ENCODE measurements around the gene EIF2AK2.

Gene EIF2AK2

DNA sequence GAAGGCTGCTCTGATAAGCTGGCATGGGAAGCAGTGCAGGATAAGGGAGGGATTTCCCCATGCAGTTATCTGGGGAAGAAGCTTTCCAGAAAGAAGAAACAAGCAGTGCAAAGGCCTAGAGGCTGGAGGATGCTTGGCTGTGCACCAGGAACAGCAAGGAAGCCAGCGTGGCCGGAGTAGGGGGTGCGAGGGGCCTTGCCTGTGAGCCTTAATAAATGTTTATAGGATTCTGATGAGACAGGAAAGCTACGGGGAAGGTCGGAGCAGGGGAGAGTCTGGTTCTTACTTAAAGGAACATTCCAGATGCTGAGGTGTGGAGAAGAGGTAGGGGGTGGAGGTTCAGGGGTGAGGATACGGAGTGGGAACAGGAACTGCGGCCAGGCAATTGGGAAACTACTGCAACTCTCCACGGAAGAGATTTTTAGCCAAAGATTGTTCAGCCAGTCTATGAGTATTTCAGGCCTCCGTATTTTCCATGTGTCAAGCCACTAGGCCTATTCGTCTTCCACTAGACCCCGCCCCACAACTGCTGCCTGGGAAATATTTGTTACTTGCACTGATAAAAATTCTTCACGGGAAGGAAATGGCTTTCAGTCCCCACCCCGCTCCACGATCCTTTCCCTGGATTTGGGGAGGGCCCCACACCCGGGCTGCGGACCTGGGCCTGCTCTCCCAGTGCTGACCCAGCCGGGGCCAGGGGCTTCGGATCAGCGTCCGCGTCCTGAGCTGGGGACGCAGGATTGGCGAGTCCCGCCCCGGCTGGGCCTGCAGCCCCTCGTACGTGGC lies 516 bp downstream of the EIF2AK2 start:
- TF ChIP-seq, protein P1, sequence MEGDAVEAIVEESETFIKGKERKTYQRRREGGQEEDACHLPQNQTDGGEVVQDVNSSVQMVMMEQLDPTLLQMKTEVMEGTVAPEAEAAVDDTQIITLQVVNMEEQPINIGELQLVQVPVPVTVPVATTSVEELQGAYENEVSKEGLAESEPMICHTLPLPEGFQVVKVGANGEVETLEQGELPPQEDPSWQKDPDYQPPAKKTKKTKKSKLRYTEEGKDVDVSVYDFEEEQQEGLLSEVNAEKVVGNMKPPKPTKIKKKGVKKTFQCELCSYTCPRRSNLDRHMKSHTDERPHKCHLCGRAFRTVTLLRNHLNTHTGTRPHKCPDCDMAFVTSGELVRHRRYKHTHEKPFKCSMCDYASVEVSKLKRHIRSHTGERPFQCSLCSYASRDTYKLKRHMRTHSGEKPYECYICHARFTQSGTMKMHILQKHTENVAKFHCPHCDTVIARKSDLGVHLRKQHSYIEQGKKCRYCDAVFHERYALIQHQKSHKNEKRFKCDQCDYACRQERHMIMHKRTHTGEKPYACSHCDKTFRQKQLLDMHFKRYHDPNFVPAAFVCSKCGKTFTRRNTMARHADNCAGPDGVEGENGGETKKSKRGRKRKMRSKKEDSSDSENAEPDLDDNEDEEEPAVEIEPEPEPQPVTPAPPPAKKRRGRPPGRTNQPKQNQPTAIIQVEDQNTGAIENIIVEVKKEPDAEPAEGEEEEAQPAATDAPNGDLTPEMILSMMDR (IDR thresholded peaks at IDR 0.05): no peak

DNA sequence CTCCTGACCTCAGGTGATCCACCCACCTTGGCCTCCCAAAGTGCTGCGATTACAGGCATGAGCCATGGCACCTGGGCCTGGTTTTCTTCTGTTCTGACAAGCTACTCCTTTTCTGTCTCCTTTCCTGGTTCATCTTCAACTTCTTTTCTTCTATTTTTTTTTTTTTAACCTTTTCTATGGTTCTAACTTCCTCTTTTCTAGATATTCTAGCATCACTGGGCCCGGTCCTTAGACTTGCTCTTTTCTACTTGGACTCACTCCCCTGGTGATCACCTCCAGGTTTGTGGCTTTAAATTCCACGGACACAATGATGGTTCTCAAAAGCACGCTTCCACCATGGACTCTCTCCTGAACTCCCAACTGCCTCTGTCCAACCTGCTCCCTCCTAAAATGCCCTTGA lies 2.0 kb downstream of the EIF2AK2 start:
- TF ChIP-seq, protein P1 (IDR thresholded peaks at IDR 0.05): no peak

DNA sequence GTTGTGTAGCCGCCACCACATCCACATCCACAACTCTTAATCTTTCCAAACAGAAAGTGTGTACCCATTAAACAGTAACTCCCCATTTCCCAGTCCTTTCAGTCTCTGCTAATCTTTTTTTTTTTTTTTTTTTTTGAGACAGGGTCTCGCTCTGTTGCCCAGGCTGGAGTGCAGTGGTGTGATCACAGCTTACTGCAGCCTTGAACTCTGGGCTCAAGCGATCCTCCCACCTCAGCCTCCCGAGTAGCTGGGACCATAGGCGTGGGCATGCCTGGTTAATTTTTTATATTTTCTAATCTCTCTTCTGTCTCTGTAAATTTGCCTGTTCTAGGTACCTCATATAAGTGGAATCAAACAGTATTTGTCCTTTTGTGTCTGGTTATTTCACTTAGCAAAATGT lies 3.6 kb downstream of the EIF2AK2 start:
- TF ChIP-seq, protein P1 (IDR thresholded peaks at IDR 0.05): no peak

DNA sequence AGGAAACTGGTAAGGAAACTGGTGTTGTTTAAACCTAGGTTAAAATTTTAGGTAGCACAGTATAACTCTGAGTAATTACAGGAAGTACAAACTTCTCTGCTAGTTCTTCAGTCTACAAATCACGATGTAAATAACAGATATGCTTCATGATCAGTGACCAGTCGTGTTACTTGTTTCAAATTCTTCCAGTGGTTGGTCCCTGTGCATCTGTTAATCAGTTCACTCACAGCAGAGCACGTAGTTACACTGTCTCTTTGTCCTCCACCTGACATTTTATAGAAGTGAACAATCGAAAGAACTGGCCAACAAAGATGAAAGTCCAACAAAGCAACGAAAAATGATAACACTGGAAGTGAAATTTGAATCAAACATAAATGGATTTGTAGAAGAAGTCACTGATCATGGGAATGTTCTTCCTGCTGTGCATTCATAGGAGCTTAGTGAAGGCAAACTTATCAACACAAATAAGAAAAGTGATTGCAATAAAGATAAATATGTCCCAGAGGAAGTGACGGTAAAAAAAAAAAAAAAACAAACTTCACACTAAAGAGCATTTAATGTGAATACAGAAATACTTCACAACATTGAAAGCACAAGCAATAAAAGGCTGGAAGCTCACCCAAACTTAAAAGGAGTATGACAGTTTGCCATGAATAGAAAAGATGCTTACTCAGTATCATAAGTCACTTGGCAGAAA lies 7.0 kb downstream of the EIF2AK2 start:
- TF ChIP-seq, protein P1 (IDR thresholded peaks at IDR 0.05): no peak

DNA sequence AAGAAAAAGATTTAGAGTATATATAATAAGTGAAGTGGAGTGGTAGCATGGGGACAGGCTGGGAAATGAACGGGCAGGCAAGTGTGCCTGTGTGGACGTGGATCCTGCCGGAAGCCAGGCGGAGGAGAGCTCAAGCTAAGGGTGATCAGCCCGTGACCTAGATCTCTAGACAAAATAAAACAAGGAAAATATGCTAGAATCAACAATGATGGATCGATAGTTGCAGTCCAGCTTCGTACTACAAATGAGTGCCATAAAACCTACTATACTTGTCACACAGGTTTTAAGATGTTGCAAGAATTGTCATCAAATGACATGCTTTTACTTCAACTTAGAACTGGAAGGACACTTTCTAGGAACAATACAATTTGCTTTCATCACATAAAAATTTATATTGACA lies 8.5 kb downstream of the EIF2AK2 start:
- TF ChIP-seq, protein P1 (IDR thresholded peaks at IDR 0.05): no peak

DNA sequence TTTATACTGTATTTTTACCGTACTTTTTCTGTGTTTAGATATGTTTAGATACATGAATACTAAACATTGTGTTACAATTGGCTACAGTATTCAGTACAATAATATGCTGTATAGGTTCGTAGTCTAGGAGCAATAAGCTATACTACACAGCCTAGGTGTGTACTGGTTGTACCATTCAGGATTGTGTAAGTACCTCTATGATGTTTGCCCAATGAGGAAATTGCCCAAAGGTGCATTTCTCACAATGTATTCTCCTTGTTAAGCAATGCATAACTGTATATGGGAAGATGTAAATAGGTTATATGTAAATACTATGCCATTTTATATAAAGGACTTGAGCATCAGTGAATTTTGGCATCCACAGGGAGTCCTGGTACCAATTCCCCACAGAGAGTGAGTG lies 10.7 kb downstream of the EIF2AK2 start:
- TF ChIP-seq, protein P1 (IDR thresholded peaks at IDR 0.05): no peak

DNA sequence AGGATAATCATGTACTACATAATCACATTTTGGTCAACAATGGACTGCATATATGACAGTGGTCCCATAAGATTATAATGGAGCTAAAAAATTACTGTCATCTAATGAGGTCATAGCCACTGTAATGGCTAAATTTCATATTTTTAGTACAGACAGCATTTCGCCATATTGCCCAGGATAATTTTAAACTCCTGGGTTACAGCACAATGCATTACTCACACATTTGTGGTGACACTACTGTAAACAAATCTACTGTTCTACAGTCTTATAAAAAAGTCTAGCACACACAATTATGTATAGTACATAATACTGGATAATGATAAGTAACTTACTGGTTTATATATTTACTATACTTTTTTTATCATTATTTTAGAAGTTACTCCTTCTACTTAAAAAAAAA lies 12.8 kb downstream of the EIF2AK2 start:
- TF ChIP-seq, protein P1 (IDR thresholded peaks at IDR 0.05): no peak

All from LNCAP (cell line).